Rectal smooth muscle tissue (tissue), 1 donor: ENCODE results near the gene CHST11.
"Not testable (repeated sequence)": the region's sequence is repeated elsewhere in the genome, so short reads cannot be mapped to it uniquely, and the experiment has no call there.

Experiments
- H3K27ac ChIP-seq: one replicate; pipeline ENCODE4 v1.7.0; 2013; ENCODE audit warnings: low read depth, low read length, inconsistent platforms
- H3K27me3 ChIP-seq: one replicate; pipeline ENCODE4 v1.7.0; 2013; ENCODE audit warnings: low read length; ENCODE audit not compliant: control insufficient read depth, insufficient read depth
- H3K36me3 ChIP-seq: one replicate; pipeline ENCODE4 v1.7.0; 2013; ENCODE audit warnings: low read length; ENCODE audit not compliant: control insufficient read depth, insufficient read depth
- H3K4me1 ChIP-seq: one replicate; pipeline ENCODE4 v1.7.0; 2013; ENCODE audit warnings: low read length; ENCODE audit not compliant: control insufficient read depth, insufficient read depth
- H3K4me3 ChIP-seq: one replicate; pipeline ENCODE4 v1.7.0; 2013; ENCODE audit warnings: low read length
- H3K9ac ChIP-seq: one replicate; pipeline ENCODE4 v1.7.0; 2013; ENCODE audit warnings: low read length

CHST11 gene

GRCh38 chr12:104799458-104799857 lies 342.7 kb downstream of the CHST11 start:
- Histone ChIP-seq H3K4me3 (no peak overlapping the region), H3K27me3 (no peaks in the 10 kb centered on the region), H3K9ac (no peak overlapping the region)

GRCh38 chr12:104801005-104801404 lies 344.3 kb downstream of the CHST11 start:
- Histone ChIP-seq H3K4me1 (no peaks in the 10 kb centered on the region), H3K9ac (no peak overlapping the region), H3K4me3 (no peak overlapping the region), H3K36me3 (no peaks in the 10 kb centered on the region), H3K27ac (no peak overlapping the region), H3K27me3 (no peaks in the 10 kb centered on the region)

More at GRCh38 chr12:104799458-104799857, 342.7 kb downstream of the CHST11 start:
- Histone ChIP-seq H3K36me3 (no peaks in the 10 kb centered on the region), H3K27ac (no peak overlapping the region), H3K4me1 (peaks cover 3% of the 10 kb centered on the region)

DNA sequence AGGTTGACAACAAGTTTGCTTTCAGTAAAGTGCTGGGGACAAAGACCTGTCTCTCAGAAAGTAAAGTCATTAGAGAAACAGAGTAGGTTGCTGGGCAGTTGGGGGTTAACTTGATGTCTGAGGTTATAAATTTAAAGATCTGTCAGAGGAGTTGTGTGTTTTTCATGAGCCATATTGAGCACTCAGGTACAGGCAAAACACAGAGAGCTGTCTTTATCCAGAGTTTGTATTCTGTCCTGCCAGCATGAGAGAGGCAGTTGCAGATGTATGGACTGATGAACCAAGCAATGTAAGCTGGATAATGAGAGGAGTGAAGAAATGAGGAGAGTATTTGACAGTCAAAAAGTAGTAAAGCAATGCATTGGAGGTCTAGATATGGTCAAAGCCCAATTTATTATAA lies 344.7 kb downstream of the CHST11 start:
- Histone ChIP-seq H3K36me3 (no peaks in the 10 kb centered on the region), H3K9ac (no peak overlapping the region), H3K27ac (no peak overlapping the region), H3K4me3 (no peak overlapping the region), H3K27me3 (no peaks in the 10 kb centered on the region), H3K4me1 (no peaks in the 10 kb centered on the region)

DNA sequence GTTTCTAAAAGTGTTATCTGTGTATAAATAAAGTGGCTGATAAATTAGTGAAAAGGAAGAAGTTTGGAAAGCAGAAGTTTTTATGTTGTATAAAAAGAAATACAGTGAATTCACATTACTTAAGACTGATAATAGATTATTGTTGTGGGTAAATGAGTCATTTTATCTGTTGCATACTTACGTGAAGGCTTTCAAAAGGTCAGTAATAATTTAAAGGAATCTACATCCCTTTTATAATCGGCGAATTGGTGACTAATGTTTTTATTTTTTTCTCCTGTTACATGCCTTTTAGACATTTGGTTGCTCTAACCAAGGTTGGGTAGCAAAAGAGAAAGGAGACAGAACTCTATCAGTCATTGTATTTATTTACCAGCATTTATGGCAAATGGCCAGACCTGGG lies 345.5 kb downstream of the CHST11 start:
- no peak overlapping the region for H3K4me3 ChIP-seq
- no peaks in the 10 kb centered on the region for H3K4me1 ChIP-seq
- H3K36me3 ChIP-seq, result no peaks in the 10 kb centered on the region
- H3K27ac ChIP-seq, result no peak overlapping the region
- no peak overlapping the region for H3K9ac ChIP-seq
- H3K27me3 ChIP-seq, result no peaks in the 10 kb centered on the region

- Histone ChIP-seq H3K9ac (no peak overlapping the region), H3K27me3 (no peaks in the 10 kb centered on the region), H3K4me1 (no peaks in the 10 kb centered on the region), H3K36me3 (no peaks in the 10 kb centered on the region), H3K4me3 (no peak overlapping the region), H3K27ac (no peak overlapping the region)
These were observed 348.4 kb downstream of the CHST11 start for GRCh38 chr12:104805186-104805585.

DNA sequence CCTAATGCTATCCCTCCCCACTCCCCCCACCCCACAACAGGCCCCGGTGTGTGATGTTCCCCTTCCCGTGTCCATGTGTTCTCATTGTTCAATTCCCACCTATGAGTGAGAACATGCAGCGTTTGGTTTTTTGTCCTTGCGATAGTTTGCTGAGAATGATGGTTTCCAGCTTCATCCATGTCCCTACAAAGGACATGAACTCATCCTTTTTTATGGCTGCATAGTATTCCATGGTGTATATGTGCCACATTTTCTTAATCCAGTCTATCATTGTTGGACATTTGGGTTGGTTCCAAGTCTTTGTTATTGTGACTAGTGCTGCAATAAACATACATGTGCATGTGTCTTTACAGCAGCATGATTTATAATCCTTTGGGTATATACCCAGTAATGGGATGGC lies 349.4 kb downstream of the CHST11 start:
- not testable (repeated sequence) for H3K4me3 ChIP-seq, H3K27me3 ChIP-seq, H3K9ac ChIP-seq, H3K36me3 ChIP-seq, H3K4me1 ChIP-seq, H3K27ac ChIP-seq

GRCh38 chr12:104809251-104809650 lies 352.5 kb downstream of the CHST11 start:
- H3K9ac ChIP-seq, result no peak overlapping the region
- no peaks in the 10 kb centered on the region for H3K27me3 ChIP-seq
- no peaks in the 10 kb centered on the region for H3K36me3 ChIP-seq
- no peak overlapping the region for H3K4me3 ChIP-seq
- no peaks in the 10 kb centered on the region for H3K4me1 ChIP-seq
- H3K27ac ChIP-seq, result no peak overlapping the region

DNA sequence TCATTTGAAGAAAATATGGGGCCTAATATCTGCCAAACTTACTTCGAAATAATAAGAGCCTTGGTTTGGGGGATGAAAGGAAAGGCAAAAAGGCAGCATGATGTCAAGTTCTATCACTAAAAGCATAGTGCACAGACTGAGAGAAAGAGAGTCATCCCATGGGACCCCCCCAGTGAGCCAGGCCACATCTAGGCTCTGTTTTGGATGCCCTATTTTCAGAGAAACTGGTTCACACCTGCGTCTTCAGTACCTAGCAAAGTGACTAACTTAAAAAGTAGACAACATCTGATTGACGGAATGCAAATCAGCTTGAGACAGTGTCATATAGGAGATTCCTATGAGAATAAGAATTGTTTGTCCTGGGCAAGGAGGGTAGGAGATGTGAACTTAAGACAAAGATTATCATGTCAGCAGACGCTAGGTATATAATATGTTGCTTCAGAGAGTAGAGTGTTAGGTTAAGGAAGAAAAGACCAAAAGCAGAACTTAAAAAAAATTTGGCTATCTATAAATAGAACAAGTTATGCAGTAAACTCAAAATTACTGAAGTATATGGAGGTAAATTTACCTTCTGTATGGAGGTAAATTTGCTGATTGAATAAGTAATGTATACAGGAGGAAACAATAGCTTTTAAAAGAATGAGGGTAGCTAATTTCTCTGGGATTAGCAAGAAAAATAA lies 353.1 kb downstream of the CHST11 start:
- no peaks in the 10 kb centered on the region for H3K4me1 ChIP-seq
- no peaks in the 10 kb centered on the region for H3K36me3 ChIP-seq
- no peaks in the 10 kb centered on the region for H3K27me3 ChIP-seq
- H3K4me3 ChIP-seq, result no peak overlapping the region
- no peak overlapping the region for H3K27ac ChIP-seq
- no peak overlapping the region for H3K9ac ChIP-seq
